A549 (cell line): ENCODE results near the gene KLK11. TPM values are rescaled to one million over a fixed set of nuclear protein-coding genes. Genes with fewer than 3 reads are reported as not detected.

Source experiments
- ATAC-seq, 2 experiments: fragments of 200-7000 bp in 1 of 2; fragments of >200 bp in 1 of 2; cut with Nextera tagmentation in 1 of 2; cut with Tn5 transposase in 1 of 2; 3 replicates each; pipeline versions ENCODE4 v1.8.0 to v1.9.1; 2018 to 2020; ENCODE audit warnings: mild to moderate bottlenecking in 1 of 2, moderate library complexity in 1 of 2
- CTCF ChIA-PET: fragments of 300-600 bp; sonication (Branson Sonifier 250); formaldehyde crosslinking; extraction: SDS; loops from one replicate; lab custom pipeline; 2021; ENCODE audit warnings: antibody characterized with exemption, inconsistent platforms; lab: Yijun Ruan, JAX
- POLR2A ChIA-PET: fragments of 350-600 bp; formaldehyde crosslinking; extraction: SDS; loops from one replicate; lab custom pipeline; 2021; ENCODE audit warnings: antibody characterized with exemption, inconsistent platforms; lab: Yijun Ruan, JAX
- DNase-seq, 2 experiments: peaks; one replicate each; pipeline versions ENCODE4 v3.0.0 to v3.0.0-alpha.2; 2011 to 2016; ENCODE audit warnings: low read depth in 1 of 2, low spot score in 1 of 2
- FAIRE-seq: peaks from 2 replicates; lab custom pipeline; 2011; peaks lifted over from hg19 to GRCh38; lab: Jason Lieb, UNC
- H3K27ac ChIP-seq, 2 experiments: fragments of >200 bp; sonication (Bioruptor Twin); formaldehyde crosslinking; 3 replicates each; pipeline ENCODE4 v1.5.1; 2016 to 2017
- H3K4me1 ChIP-seq: fragments of >200 bp; sonication (Bioruptor Twin); formaldehyde crosslinking; 3 replicates; pipeline ENCODE4 v1.6.1; 2016
- H3K4me2 ChIP-seq: fragments of >200 bp; sonication (Bioruptor Twin); formaldehyde crosslinking; 3 replicates; pipeline ENCODE4 v1.6.1; 2016
- H3K4me3 ChIP-seq: fragments of >200 bp; sonication (Bioruptor Twin); formaldehyde crosslinking; 3 replicates; pipeline ENCODE4 v1.5.1; 2016
- H3K9me3 ChIP-seq: fragments of >200 bp; sonication (Bioruptor Twin); formaldehyde crosslinking; 3 replicates; pipeline ENCODE4 v1.6.1; 2016
- ATOH8 ChIP-seq: fragments of 250-450 bp; sonication (Bioruptor Pico); IDR thresholded peaks from 2 replicates; pipeline ENCODE4 v1.5.0; 2020; ENCODE audit warnings: low read depth, mild to moderate bottlenecking, moderate library complexity
- CBX2 ChIP-seq: fragments of 200-600 bp; sonication (generic); IDR thresholded peaks from 2 replicates; pipeline ENCODE4 v1.6.1; 2016; ENCODE audit warnings: low read depth, mild to moderate bottlenecking, borderline replicate concordance
- CHD4 ChIP-seq: fragments of 200-600 bp; sonication (generic); IDR thresholded peaks from 2 replicates; pipeline ENCODE4 v1.6.1; 2016; ENCODE audit warnings: antibody characterized with exemption, mild to moderate bottlenecking, borderline replicate concordance
- FOSL2 ChIP-seq, 2 experiments: fragments of 450-650 bp in 1 of 2; fragments of >200 bp in 1 of 2; sonication (Bioruptor Twin) in 1 of 2; formaldehyde crosslinking; IDR thresholded peaks; 2 replicates each; pipeline versions ENCODE4 v1.5.0 to v1.6.1; 2016 to 2020; ENCODE audit warnings: mild to moderate bottlenecking in 1 of 2, moderate library complexity in 1 of 2
- FOXS1 ChIP-seq: fragments of 250-450 bp; sonication (Bioruptor Pico); IDR thresholded peaks from 2 replicates; pipeline ENCODE4 v1.5.0; 2020; ENCODE audit warnings: mild to moderate bottlenecking, moderate library complexity
- HES2 ChIP-seq: fragments of >200 bp; sonication (Bioruptor Twin); formaldehyde crosslinking; IDR thresholded peaks from 2 replicates; pipeline ENCODE4 v1.6.1; 2016
- HEYL ChIP-seq: fragments of 250-450 bp; sonication (Bioruptor Pico); IDR thresholded peaks from 2 replicates; pipeline ENCODE4 v1.8.0; 2021; ENCODE audit warnings: mild to moderate bottlenecking, moderate library complexity
- JUN ChIP-seq, 2 experiments: fragments of >200 bp; sonication (Bioruptor Twin); formaldehyde crosslinking; IDR thresholded peaks; 2 replicates in 1 of 2; 3 replicates in 1 of 2; pipeline ENCODE4 v1.6.1; 2016 to 2017
- NR3C1 ChIP-seq: fragments of >200 bp; sonication (Bioruptor Twin); formaldehyde crosslinking; IDR thresholded peaks from 3 replicates; pipeline ENCODE4 v1.6.1; 2017
- PBX3 ChIP-seq: IDR thresholded peaks from 2 replicates; pipeline ENCODE4 v1.6.1; 2012
- RAD21 ChIP-seq, 2 experiments: fragments of >200 bp in 1 of 2; sonication (Bioruptor Twin) in 1 of 2; formaldehyde crosslinking in 1 of 2; IDR thresholded peaks in 1 of 2; conservative IDR thresholded peaks in 1 of 2; 2 replicates in 1 of 2; 3 replicates in 1 of 2; pipeline ENCODE4 v1.6.1; 2012 to 2018; ENCODE audit warnings: inconsistent platforms in 1 of 2
- RARB ChIP-seq: fragments of 250-450 bp; sonication (Bioruptor Pico); IDR thresholded peaks from 2 replicates; pipeline ENCODE4 v1.8.0; 2021; ENCODE audit warnings: mild to moderate bottlenecking, moderate library complexity
- REST ChIP-seq: fragments of 200-600 bp; sonication (generic); IDR thresholded peaks from 2 replicates; pipeline ENCODE4 v1.6.1; 2016; ENCODE audit warnings: antibody characterized with exemption, mild to moderate bottlenecking, moderate library complexity
- SMC3 ChIP-seq: fragments of >200 bp; sonication (Bioruptor Twin); formaldehyde crosslinking; IDR thresholded peaks from 3 replicates; pipeline ENCODE4 v1.6.1; 2018; ENCODE audit warnings: inconsistent platforms
- USF2 ChIP-seq: fragments of 450-650 bp; IDR thresholded peaks from 2 replicates; pipeline ENCODE4 v1.6.1; 2014; ENCODE audit warnings: antibody characterized with exemption
- ZFP36 ChIP-seq: fragments of 450-650 bp; IDR thresholded peaks from 2 replicates; pipeline ENCODE4 v1.6.1; 2014; ENCODE audit warnings: borderline replicate concordance; ENCODE audit not compliant: partially characterized antibody
- ZNF302 ChIP-seq: fragments of 250-450 bp; sonication (Bioruptor Pico); IDR thresholded peaks from 2 replicates; pipeline ENCODE4 v1.9.0; 2021; ENCODE audit warnings: inconsistent platforms, mild to moderate bottlenecking, moderate library complexity
- WGBS: methylation state at CpG from one replicate; pipeline ENCODE4 v1.1.6; 2017; ENCODE audit errors: missing lambda C conversion rate; 5-methylcytosine and 5-hydroxymethylcytosine counted together
- polyA plus RNA-seq, 4 experiments: library from polyadenylated mRNA; depleted of rRNA in 3 of 4; stranded (reverse); fragments of >200 nt; fragmentation: RNase III in 1 of 4; extraction: RNeasy Plus Mini Kit Qiagen cat#74134 plus additional on column Dnase treatment in 1 of 4; gene quantifications; 2 replicates in 3 of 4; 3 replicates in 1 of 4; pipeline ENCODE4 v1.2.3, GENCODE V29; 2011 to 2017

The KLK11 gene
- polyA plus RNA-seq, 2 of the 4 experiments (the other 2 are of a cell fraction): not detected

- no peak overlapping the region for H3K4me2 ChIP-seq
- TF ChIP-seq FOSL2 (IDR thresholded peaks at IDR 0.05) (no peak), FOSL2 (CRISPR knock-in tag; IDR thresholded peaks at IDR 0.05) (no peak), CHD4 (no peak), RAD21 (conservative IDR thresholded peaks at IDR 0.05 in 1 of 2, IDR thresholded peaks at IDR 0.05 in 1 of 2) (no peak), REST (no peak)
- FAIRE-seq: no peak
- H3K9me3 ChIP-seq: peaks cover 23% of the 10 kb centered on the region
- ATAC-seq: no peak
- 15% methylated on average over 4 of the region's 4 CpGs for WGBS
- POLR2A ChIA-PET: no interaction called here
- DNase-seq: no peak
- no peak overlapping the region for H3K4me3 ChIP-seq
- no peaks in the 10 kb centered on the region for H3K4me1 ChIP-seq
- no peak overlapping the region for H3K27ac ChIP-seq
- CTCF ChIA-PET: interaction anchor here (1.3 kb wide), 1 partner anchor 24 kb away, joined by 4 read pairs; no protein-coding TSS in a partner anchor
These were observed 44.6 kb upstream of the KLK11 start for GRCh38 chr19:51071095-51071405.

GRCh38 chr19:51070334-51071094 is 44.1 kb upstream of the KLK11 start:
- Histone ChIP-seq H3K4me3 (no peak overlapping the region), H3K27ac (no peak overlapping the region), H3K9me3 (peaks cover 23% of the 10 kb centered on the region), H3K4me2 (no peak overlapping the region), H3K4me1 (no peaks in the 10 kb centered on the region)
- DNase-seq: no peak
- ATAC-seq: no peak
- TF ChIP-seq ATOH8 (no peak), HEYL (CRISPR knock-in tag) (no peak), USF2 (no peak), CBX2 (no peak), ZNF302 (no peak), JUN (IDR thresholded peaks at IDR 0.05) (no peak), PBX3 (no peak), NR3C1 (no peak), SMC3 (no peak)
- FAIRE-seq: peak; percentile 28
- POLR2A ChIA-PET: no interaction called here
- 30% methylated on average over 5 of the region's 5 CpGs for WGBS
- CTCF ChIA-PET: interaction anchor here (1.3 kb wide), 1 partner anchor 24 kb away, joined by 4 read pairs; no protein-coding TSS in a partner anchor

GRCh38 chr19:51066393-51067186 is 40.2 kb upstream of the KLK11 start:
- H3K27ac ChIP-seq: no peak overlapping the region
- peaks cover 4% of the 10 kb centered on the region; the same call in 1 of the 3 replicates for H3K4me1 ChIP-seq
- no peaks in the 10 kb centered on the region for H3K9me3 ChIP-seq
- no peak overlapping the region for H3K4me2 ChIP-seq
- TF ChIP-seq HES2 (no peak), REST (no peak), ZFP36 (no peak), FOXS1 (CRISPR knock-in tag) (no peak), RARB (CRISPR knock-in tag) (no peak), ZNF302 (no peak)
- TF ChIP-seq, all 56 proteins: peak for 0
- no peak overlapping the region for H3K4me3 ChIP-seq
- no peak for DNase-seq
- POLR2A ChIA-PET: no interaction called here
- FAIRE-seq: peak; percentile 23
- WGBS: 48% methylated on average over 7 of the region's 7 CpGs
- CTCF ChIA-PET: interaction anchor here (2.0 to 3.3 kb wide), 2 partner anchors 46 to 144 kb away, joined by 6 to 14 read pairs; no protein-coding TSS in a partner anchor
- ATAC-seq: no peak
